Inferior parietal cortex (tissue), 1 donor: ENCODE data around the gene E4F1.

Experiments used
- DNase-seq: peaks from one replicate; pipeline ENCODE4 v3.0.0-alpha.2; 2016; ENCODE audit errors: extremely low spot score

Gene E4F1

GRCh38 chr16:2206420-2206779 is 17.0 kb upstream of the E4F1 start:
- no peak for DNase-seq

GRCh38 chr16:2206780-2207433 is 16.5 kb upstream of the E4F1 start:
- no peak for DNase-seq

GRCh38 chr16:2207872-2208271 is 15.5 kb upstream of the E4F1 start:
- DNase-seq: no peak

GRCh38 chr16:2208308-2208707 is 15.1 kb upstream of the E4F1 start:
- no peak for DNase-seq

- DNase-seq: no peak
Observed at GRCh38 chr16:2208772-2209171, 14.6 kb upstream of the E4F1 start.

- DNase-seq: no peak
Observed at GRCh38 chr16:2209258-2210008, 14.0 kb upstream of the E4F1 start.

GRCh38 chr16:2210009-2210332 is 13.4 kb upstream of the E4F1 start:
- DNase-seq: no peak

- no peak for DNase-seq
Observed at GRCh38 chr16:2210386-2211365, 12.7 kb upstream of the E4F1 start, which contains the start of gene BRICD5. Gene BRICD5, minus strand, starts transcription at chr16:2210863. Its CDS starts 30 bp downstream, at chr16:2210833.

GRCh38 chr16:2211923-2212347 is 11.5 kb upstream of the E4F1 start:
- no peak for DNase-seq

GRCh38 chr16:2212362-2213324 is 10.7 kb upstream of the E4F1 start:
- no peak for DNase-seq

GRCh38 chr16:2213817-2214718 is 9.3 kb upstream of the E4F1 start:
- DNase-seq: no peak

- DNase-seq: no peak
Observed at GRCh38 chr16:2214719-2214968, 8.7 kb upstream of the E4F1 start, which contains the start of gene PGP. Gene PGP, minus strand, starts transcription at chr16:2214840. Its CDS starts 63 bp downstream, at chr16:2214777.

- no peak for DNase-seq
Observed at GRCh38 chr16:2216330-2216729, 7.1 kb upstream of the E4F1 start.

- DNase-seq: peak; percentile 8
Observed at GRCh38 chr16:2223942-2224486, 623 bp downstream of the E4F1 start.

GRCh38 chr16:2226245-2226793 is 2.9 kb downstream of the E4F1 start:
- no peak for DNase-seq

- no peak for DNase-seq
Observed at GRCh38 chr16:2226918-2227317, 3.5 kb downstream of the E4F1 start.

- no peak for DNase-seq
Observed at GRCh38 chr16:2228161-2228824, 4.9 kb downstream of the E4F1 start.

GRCh38 chr16:2229091-2229490 is 5.7 kb downstream of the E4F1 start:
- no peak for DNase-seq

GRCh38 chr16:2229632-2230250 is 6.3 kb downstream of the E4F1 start:
- no peak for DNase-seq
